DMS53 (cell line): Measurements from ENCODE around the gene NAA35.

Experiments used
- DNase-seq: peaks from one replicate; lab custom pipeline; 2025; lab: John Stamatoyannopoulos, UW

Gene NAA35

GRCh38 chr9:86062845-86063693 is 122.1 kb downstream of the NAA35 start:
- no peak for DNase-seq

- DNase-seq, result no peak
Observed at GRCh38 chr9:86064220-86064619, 123.3 kb downstream of the NAA35 start.

GRCh38 chr9:86069206-86069869 is 128.4 kb downstream of the NAA35 start:
- DNase-seq, result no peak
